HEK293 (cell line): ENCODE results near the gene CCM2.
A peak's percentile ranks its signal among the peaks of the same experiment; 100 is the strongest.

Source experiments
- CTCF ChIA-PET: fragments of 350-600 bp; formaldehyde crosslinking; extraction: SDS; loops from one replicate; lab custom pipeline; 2021; ENCODE audit warnings: antibody characterized with exemption; lab: Yijun Ruan, JAX
- POLR2A ChIA-PET: fragments of 300-600 bp; formaldehyde crosslinking; extraction: SDS; loops from one replicate; lab custom pipeline; 2020; ENCODE audit warnings: antibody characterized with exemption, inconsistent platforms; lab: Yijun Ruan, JAX
- H3K27ac ChIP-seq: fragments of 200-500 bp; sonication (Bioruptor generic); 2 replicates; pipeline ENCODE4 v1.5.1; 2014; ENCODE audit warnings: low read depth, low read length, control low read depth, inconsistent platforms; ENCODE audit errors: extremely low read depth
- H3K36me3 ChIP-seq, 2 experiments: fragments of 200-500 bp in 1 of 2; sonication (Bioruptor generic) in 1 of 2; 1 replicate in 1 of 2; 2 replicates in 1 of 2; pipeline ENCODE4 v1.5.1; 2014 to 2017; ENCODE audit warnings: inconsistent platforms in 2 of 2, low read length in 2 of 2; ENCODE audit not compliant: control insufficient read depth in 2 of 2, insufficient read depth in 1 of 2
- H3K4me1 ChIP-seq: fragments of 200-500 bp; sonication (Bioruptor generic); 2 replicates; pipeline ENCODE4 v1.5.1; 2014; ENCODE audit warnings: mild to moderate bottlenecking, low read length, inconsistent platforms; ENCODE audit not compliant: control insufficient read depth, insufficient read depth
- H3K4me3 ChIP-seq: 2 replicates; pipeline ENCODE4 v1.5.1; 2011; ENCODE audit warnings: low read depth, mild to moderate bottlenecking, control low read depth, low read length, moderate library complexity
- H3K9me3 ChIP-seq: fragments of 200-500 bp; sonication (Bioruptor generic); 2 replicates; pipeline ENCODE4 v1.5.1; 2014; ENCODE audit warnings: low read depth, low read length, inconsistent platforms; ENCODE audit not compliant: control insufficient read depth, insufficient read depth
- ATF2 ChIP-seq: fragments of 450-650 bp; formaldehyde crosslinking; IDR thresholded peaks from 2 replicates; pipeline ENCODE4 v1.5.1; 2016; ENCODE audit warnings: missing biosample characterization, missing genetic modification characterization, low read depth
- EGR2 ChIP-seq: fragments of 450-650 bp; formaldehyde crosslinking; IDR thresholded peaks from 2 replicates; pipeline ENCODE4 v1.5.1; 2016; ENCODE audit warnings: low read depth, missing biosample characterization, missing genetic modification characterization
- GLI4 ChIP-seq: fragments of 450-650 bp; formaldehyde crosslinking; IDR thresholded peaks from 2 replicates; pipeline ENCODE4 v1.5.1; 2016; ENCODE audit warnings: missing biosample characterization, missing genetic modification characterization
- IKZF3 ChIP-seq: fragments of 450-650 bp; IDR thresholded peaks from 2 replicates; pipeline ENCODE4 v1.5.0; 2018; ENCODE audit warnings: missing biosample characterization, mild to moderate bottlenecking, missing genetic modification characterization, moderate library complexity
- KLF8 ChIP-seq: fragments of 450-650 bp; formaldehyde crosslinking; IDR thresholded peaks from 2 replicates; pipeline ENCODE4 v1.5.1; 2016; ENCODE audit warnings: missing biosample characterization, missing genetic modification characterization
- PATZ1 ChIP-seq: fragments of 450-650 bp; formaldehyde crosslinking; IDR thresholded peaks from 2 replicates; pipeline ENCODE4 v1.5.1; 2016; ENCODE audit warnings: missing biosample characterization, missing genetic modification characterization
- SP3 ChIP-seq: fragments of 450-650 bp; formaldehyde crosslinking; IDR thresholded peaks from 2 replicates; pipeline ENCODE4 v1.5.1; 2016; ENCODE audit warnings: missing biosample characterization, missing genetic modification characterization
- YY1 ChIP-seq: fragments of 450-650 bp; formaldehyde crosslinking; IDR thresholded peaks from 2 replicates; pipeline ENCODE4 v1.5.1; 2018; ENCODE audit warnings: missing biosample characterization, missing genetic modification characterization
- ZBTB1 ChIP-seq: fragments of 450-650 bp; formaldehyde crosslinking; IDR thresholded peaks from 2 replicates; pipeline ENCODE4 v1.5.1; 2016; ENCODE audit warnings: missing biosample characterization, missing genetic modification characterization
- ZBTB20 ChIP-seq: fragments of 450-650 bp; formaldehyde crosslinking; IDR thresholded peaks from 2 replicates; pipeline ENCODE4 v1.5.1; 2016; ENCODE audit warnings: missing biosample characterization, missing genetic modification characterization
- ZBTB7A ChIP-seq: fragments of 450-650 bp; formaldehyde crosslinking; IDR thresholded peaks from 2 replicates; pipeline ENCODE4 v1.5.1; 2016; ENCODE audit warnings: low read depth, missing biosample characterization, missing genetic modification characterization
- ZBTB8A ChIP-seq: fragments of 450-650 bp; formaldehyde crosslinking; IDR thresholded peaks from 2 replicates; pipeline ENCODE4 v1.5.1; 2016; ENCODE audit warnings: missing biosample characterization, missing genetic modification characterization
- ZEB2 ChIP-seq: fragments of 450-650 bp; formaldehyde crosslinking; IDR thresholded peaks from 2 replicates; pipeline ENCODE4 v1.5.1; 2016; ENCODE audit warnings: missing biosample characterization, missing genetic modification characterization
- ZFHX2 ChIP-seq: fragments of 450-650 bp; formaldehyde crosslinking; conservative IDR thresholded peaks from 2 replicates; pipeline ENCODE4 v1.5.1; 2016; ENCODE audit warnings: missing biosample characterization, missing genetic modification characterization
- ZFP41 ChIP-seq: fragments of 450-650 bp; formaldehyde crosslinking; IDR thresholded peaks from 2 replicates; pipeline ENCODE4 v1.5.1; 2016; ENCODE audit warnings: missing biosample characterization, missing genetic modification characterization, borderline replicate concordance
- ZNF10 ChIP-seq: fragments of 450-650 bp; formaldehyde crosslinking; IDR thresholded peaks from 2 replicates; pipeline ENCODE4 v1.5.1; 2017; ENCODE audit warnings: missing biosample characterization, missing genetic modification characterization
- ZNF132 ChIP-seq: fragments of 450-650 bp; formaldehyde crosslinking; IDR thresholded peaks from 2 replicates; pipeline ENCODE4 v1.5.1; 2017; ENCODE audit warnings: missing biosample characterization, missing genetic modification characterization, borderline replicate concordance
- ZNF16 ChIP-seq: fragments of 450-650 bp; formaldehyde crosslinking; IDR thresholded peaks from 2 replicates; pipeline ENCODE4 v1.5.1; 2016; ENCODE audit warnings: low read depth, missing biosample characterization, missing genetic modification characterization
- ZNF175 ChIP-seq: fragments of 450-650 bp; formaldehyde crosslinking; IDR thresholded peaks from 2 replicates; pipeline ENCODE4 v1.5.1; 2016; ENCODE audit warnings: missing biosample characterization, missing genetic modification characterization
- ZNF2 ChIP-seq: fragments of 450-650 bp; formaldehyde crosslinking; IDR thresholded peaks from 2 replicates; pipeline ENCODE4 v1.5.1; 2016; ENCODE audit warnings: missing biosample characterization, missing genetic modification characterization
- ZNF335 ChIP-seq: fragments of 450-650 bp; formaldehyde crosslinking; conservative IDR thresholded peaks from 2 replicates; pipeline ENCODE4 v1.5.1; 2016; ENCODE audit warnings: missing biosample characterization, missing genetic modification characterization
- ZNF501 ChIP-seq: fragments of 450-650 bp; formaldehyde crosslinking; IDR thresholded peaks from 2 replicates; pipeline ENCODE4 v1.5.1; 2016; ENCODE audit warnings: missing biosample characterization, missing genetic modification characterization
- ZNF530 ChIP-seq: fragments of 450-650 bp; formaldehyde crosslinking; IDR thresholded peaks from 2 replicates; pipeline ENCODE4 v1.5.1; 2016; ENCODE audit warnings: low read depth, missing biosample characterization, missing genetic modification characterization
- ZNF544 ChIP-seq: fragments of 450-650 bp; formaldehyde crosslinking; IDR thresholded peaks from 2 replicates; pipeline ENCODE4 v1.5.0; 2017; ENCODE audit warnings: missing biosample characterization, missing genetic modification characterization
- ZNF596 ChIP-seq: fragments of 450-650 bp; IDR thresholded peaks from 2 replicates; pipeline ENCODE4 v1.5.0; 2018; ENCODE audit warnings: missing biosample characterization, mild to moderate bottlenecking, missing genetic modification characterization, moderate library complexity
- ZNF600 ChIP-seq: fragments of 450-650 bp; formaldehyde crosslinking; IDR thresholded peaks from 2 replicates; pipeline ENCODE4 v1.5.1; 2016; ENCODE audit warnings: missing biosample characterization, missing genetic modification characterization
- ZNF623 ChIP-seq: fragments of 450-650 bp; formaldehyde crosslinking; IDR thresholded peaks from 2 replicates; pipeline ENCODE4 v1.5.1; 2016; ENCODE audit warnings: missing biosample characterization, missing genetic modification characterization
- ZNF629 ChIP-seq: fragments of 450-650 bp; formaldehyde crosslinking; IDR thresholded peaks from 2 replicates; pipeline ENCODE4 v1.5.1; 2017; ENCODE audit warnings: missing biosample characterization, missing genetic modification characterization
- ZNF639 ChIP-seq: fragments of 450-650 bp; formaldehyde crosslinking; IDR thresholded peaks from 2 replicates; pipeline ENCODE4 v1.5.1; 2016; ENCODE audit warnings: missing biosample characterization, missing genetic modification characterization
- ZNF707 ChIP-seq: fragments of 450-650 bp; formaldehyde crosslinking; IDR thresholded peaks from 2 replicates; pipeline ENCODE4 v1.5.1; 2016; ENCODE audit warnings: missing biosample characterization, missing genetic modification characterization
- ZNF747 ChIP-seq: fragments of 450-650 bp; formaldehyde crosslinking; IDR thresholded peaks from 2 replicates; pipeline ENCODE4 v1.5.1; 2016; ENCODE audit warnings: missing biosample characterization, missing genetic modification characterization
- ZNF76 ChIP-seq: fragments of 450-650 bp; formaldehyde crosslinking; IDR thresholded peaks from 2 replicates; pipeline ENCODE4; 2016; ENCODE audit warnings: low read depth, missing biosample characterization, missing genetic modification characterization, borderline replicate concordance
- ZXDB ChIP-seq: fragments of 450-650 bp; formaldehyde crosslinking; IDR thresholded peaks from 2 replicates; pipeline ENCODE4 v1.5.1; 2016; ENCODE audit warnings: missing biosample characterization, missing genetic modification characterization

The CCM2 gene

GRCh38 chr7:44999245-45000092 lies 532 bp upstream of the CCM2 start (continued):
- peak; percentile 43 for TF ChIP-seq KLF8 (tag by site-specific recombination)
- TF ChIP-seq ZNF76 (tag by site-specific recombination): peak; percentile 28; the same call in 1 of the 2 replicates
- peak; percentile 54; the same call in 1 of the 2 replicates for TF ChIP-seq ZEB2
- TF ChIP-seq ATF2 (tag by site-specific recombination): no peak
- 0 out of 2 replicates have a peak, but pooled peaks have one; percentile 25 for TF ChIP-seq IKZF3 (tag by site-specific recombination)
- no peak for TF ChIP-seq ZNF544 (tag by site-specific recombination)
- TF ChIP-seq ZXDB: 0 out of 2 replicates have a peak, but pooled peaks have one; percentile 21
- TF ChIP-seq ZNF10 (tag by site-specific recombination): 0 out of 2 replicates have a peak, but pooled peaks have one; percentile 48
- TF ChIP-seq EGR2: peak; percentile 50; the same call in 1 of the 2 replicates
- TF ChIP-seq ZNF600 (tag by site-specific recombination): peak; percentile 33; the same call in 1 of the 2 replicates
- no peak for TF ChIP-seq ZNF596 (tag by site-specific recombination)

GRCh38 chr7:45001138-45001694 lies 1.2 kb downstream of the CCM2 start:
- Histone ChIP-seq H3K4me1 (peaks cover 5% of the 10 kb centered on the region; the same call in 1 of the 2 replicates), H3K36me3 (no peaks in the 10 kb centered on the region; a peak in 1 of 3 replicates), H3K9me3 (no peaks in the 10 kb centered on the region), H3K4me3 (peak overlapping the region; percentile 55), H3K27ac (peak overlapping the region; percentile 68)
- ChIA-PET POLR2A (interaction anchor here (0.6 to 3.3 kb wide), 16 partner anchors 12 to 419 kb away, joined by 3 to 21 read pairs (median 4); partner anchors contain the start of genes H2AZ2, NACAD, OGDH and TBRG4), CTCF (interaction anchor here (0.6 to 3.0 kb wide), 2 partner anchors 27 to 1744 kb away, joined by 3 to 14 read pairs; no protein-coding TSS in a partner anchor)
- TF ChIP-seq ZNF530 (tag by site-specific recombination): no peak
- peak; percentile 35; the same call in 1 of the 2 replicates for TF ChIP-seq ZBTB20 (tag by site-specific recombination)
- no peak for TF ChIP-seq ZFP41 (tag by site-specific recombination)
- peak; percentile 72 for TF ChIP-seq ZNF629 (tag by site-specific recombination)
- TF ChIP-seq ZNF747 (tag by site-specific recombination): no peak
- no peak for TF ChIP-seq YY1
- TF ChIP-seq ZBTB7A (tag by site-specific recombination): no peak
- TF ChIP-seq PATZ1 (tag by site-specific recombination): peak; percentile 36; the same call in 1 of the 2 replicates
- no peak for TF ChIP-seq ZNF623 (tag by site-specific recombination)
- 0 out of 2 replicates have a peak, but pooled peaks have one; percentile 29 for TF ChIP-seq ZNF2
- TF ChIP-seq SP3 (tag by site-specific recombination): no peak
- TF ChIP-seq ZBTB1: no peak
- no peak for TF ChIP-seq ZFHX2 (tag by site-specific recombination)
- peak; percentile 61 for TF ChIP-seq ZNF335 (tag by site-specific recombination)
- no peak for TF ChIP-seq ZBTB8A
- no peak for TF ChIP-seq ZNF132 (tag by site-specific recombination)
- TF ChIP-seq ZNF707 (tag by site-specific recombination): no peak
- TF ChIP-seq ZNF639: no peak
- no peak for TF ChIP-seq GLI4
- TF ChIP-seq ZNF16 (tag by site-specific recombination): no peak; the same call in 1 of the 2 replicates
- TF ChIP-seq ZNF501 (tag by site-specific recombination): 0 out of 2 replicates have a peak, but pooled peaks have one; percentile 31
- TF ChIP-seq ZNF175: no peak
